Left ventricle myocardium inferior (tissue), 1 donor: ENCODE measurements around the gene CCT7. TPM values are rescaled to one million over a fixed set of nuclear protein-coding genes. Genes with fewer than 3 reads are reported as not detected.
A peak's percentile ranks its signal among the peaks of the same experiment; 100 is the strongest.

Experiments used
- DNase-seq: peaks from one replicate; pipeline ENCODE4 v3.0.0-alpha.2; 2020
- H3K27ac ChIP-seq: fragments of 200-600 bp; replicated peaks from 2 replicates; pipeline ENCODE4 v1.8.0; 2021
- H3K27me3 ChIP-seq: fragments of 200-600 bp; 2 replicates; pipeline ENCODE4 v1.8.0; 2021; ENCODE audit warnings: low read depth
- H3K36me3 ChIP-seq: fragments of 200-600 bp; 2 replicates; pipeline ENCODE4 v1.8.0; 2021
- H3K4me1 ChIP-seq: fragments of 200-600 bp; 2 replicates; pipeline ENCODE4 v1.8.0; 2021
- H3K4me3 ChIP-seq: fragments of 200-600 bp; 2 replicates; pipeline ENCODE4 v1.8.0; 2021; ENCODE audit warnings: mild to moderate bottlenecking, moderate library complexity
- H3K9me3 ChIP-seq: fragments of 200-600 bp; replicated peaks from 2 replicates; pipeline ENCODE4 v1.8.0; 2021
- intact Hi-C: fragments of 100-400 bp; cut with micrococcal nuclease; formaldehyde crosslinking; loops from one replicate; pipeline ENCODE4 v1.11.0; 2022
- total RNA-seq: library from RNA; stranded (reverse); fragmentation: NEBNext Ultra II Directional; extraction: Animal tissue kit (Norgen Biotek cat#: 25700); gene quantifications from one replicate; pipeline ENCODE4 v1.2.1, GENCODE V29; 2021
- TF ChIP-seq, protein P1 (sequence below): fragments of 200-600 bp; IDR thresholded peaks from 2 replicates; pipeline ENCODE4 v1.8.0; 2021; ENCODE audit warnings: antibody characterized with exemption, mild to moderate bottlenecking, borderline replicate concordance
- donor health status: DM: no; HTN: yes; CAD: no; lungs with severe emphysema.

Gene CCT7
- total RNA-seq, 1 donor from 2014 or later: 197 TPM

GRCh38 chr2:73227086-73227485 is 7.0 kb upstream of the CCT7 start:
- H3K4me1 ChIP-seq: peaks cover 19% of the 10 kb centered on the region
- H3K4me3 ChIP-seq: no peak overlapping the region
- peaks cover 67% of the 10 kb centered on the region for H3K36me3 ChIP-seq
- no peaks in the 10 kb centered on the region for H3K9me3 ChIP-seq
- H3K27ac ChIP-seq: no peak overlapping the region
- H3K27me3 ChIP-seq: no peaks in the 10 kb centered on the region
- DNase-seq: no peak
- intact Hi-C loops: no loop called here
- TF ChIP-seq, protein P1, sequence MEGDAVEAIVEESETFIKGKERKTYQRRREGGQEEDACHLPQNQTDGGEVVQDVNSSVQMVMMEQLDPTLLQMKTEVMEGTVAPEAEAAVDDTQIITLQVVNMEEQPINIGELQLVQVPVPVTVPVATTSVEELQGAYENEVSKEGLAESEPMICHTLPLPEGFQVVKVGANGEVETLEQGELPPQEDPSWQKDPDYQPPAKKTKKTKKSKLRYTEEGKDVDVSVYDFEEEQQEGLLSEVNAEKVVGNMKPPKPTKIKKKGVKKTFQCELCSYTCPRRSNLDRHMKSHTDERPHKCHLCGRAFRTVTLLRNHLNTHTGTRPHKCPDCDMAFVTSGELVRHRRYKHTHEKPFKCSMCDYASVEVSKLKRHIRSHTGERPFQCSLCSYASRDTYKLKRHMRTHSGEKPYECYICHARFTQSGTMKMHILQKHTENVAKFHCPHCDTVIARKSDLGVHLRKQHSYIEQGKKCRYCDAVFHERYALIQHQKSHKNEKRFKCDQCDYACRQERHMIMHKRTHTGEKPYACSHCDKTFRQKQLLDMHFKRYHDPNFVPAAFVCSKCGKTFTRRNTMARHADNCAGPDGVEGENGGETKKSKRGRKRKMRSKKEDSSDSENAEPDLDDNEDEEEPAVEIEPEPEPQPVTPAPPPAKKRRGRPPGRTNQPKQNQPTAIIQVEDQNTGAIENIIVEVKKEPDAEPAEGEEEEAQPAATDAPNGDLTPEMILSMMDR: no peak

GRCh38 chr2:73228631-73229030 is 5.5 kb upstream of the CCT7 start:
- H3K9me3 ChIP-seq: no peaks in the 10 kb centered on the region
- TF ChIP-seq, protein P1: no peak
- intact Hi-C loops: no loop called here
- no peaks in the 10 kb centered on the region for H3K27me3 ChIP-seq
- H3K4me1 ChIP-seq: peaks cover 31% of the 10 kb centered on the region
- no peak for DNase-seq
- no peak overlapping the region for H3K4me3 ChIP-seq
- peaks cover 51% of the 10 kb centered on the region for H3K36me3 ChIP-seq
- no peak overlapping the region for H3K27ac ChIP-seq

DNA sequence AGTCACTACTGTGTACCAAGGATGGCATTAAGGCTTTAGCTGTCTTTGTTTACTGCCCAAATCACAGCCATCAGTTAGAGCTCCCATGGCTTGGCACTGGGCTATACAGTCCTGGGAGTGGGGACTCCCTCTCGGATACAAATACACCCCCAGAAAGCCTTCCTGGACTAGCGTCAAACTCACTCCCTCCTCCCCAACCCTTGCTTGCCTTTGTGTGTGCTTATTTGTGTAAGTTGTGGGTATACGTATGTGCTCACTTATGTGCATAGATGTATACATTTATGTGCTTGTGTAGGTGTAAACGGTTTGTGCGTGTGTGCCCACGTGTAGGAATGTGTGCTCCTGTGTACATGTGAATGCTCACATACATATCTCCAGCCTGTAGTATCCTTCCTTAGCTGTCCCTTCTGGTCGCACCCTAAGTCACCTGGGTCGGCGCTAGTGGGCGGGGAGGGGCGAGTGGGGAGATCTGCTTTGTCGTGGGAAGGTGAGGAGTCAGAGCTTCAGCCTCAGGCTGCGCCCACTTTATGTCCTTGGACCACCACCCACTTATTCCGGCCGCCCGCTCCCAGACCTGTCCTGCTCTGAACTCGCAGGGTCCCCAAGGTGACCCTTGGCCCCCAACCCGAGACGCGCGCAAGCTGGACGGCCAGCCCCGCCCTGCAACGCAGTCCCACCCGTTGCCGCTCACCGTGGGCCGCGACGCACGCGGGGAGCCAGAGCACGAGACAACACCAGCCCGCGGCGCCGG is 1.5 kb upstream of the CCT7 start:
- intact Hi-C loops: no loop called here
- no peaks in the 10 kb centered on the region for H3K9me3 ChIP-seq
- peak overlapping the region; percentile 91 for H3K4me3 ChIP-seq
- TF ChIP-seq, protein P1: no peak
- no peaks in the 10 kb centered on the region for H3K27me3 ChIP-seq
- peaks cover 56% of the 10 kb centered on the region for H3K4me1 ChIP-seq
- DNase-seq: no peak
- peak overlapping the region; percentile 97 for H3K27ac ChIP-seq
- peaks cover 26% of the 10 kb centered on the region for H3K36me3 ChIP-seq

DNA sequence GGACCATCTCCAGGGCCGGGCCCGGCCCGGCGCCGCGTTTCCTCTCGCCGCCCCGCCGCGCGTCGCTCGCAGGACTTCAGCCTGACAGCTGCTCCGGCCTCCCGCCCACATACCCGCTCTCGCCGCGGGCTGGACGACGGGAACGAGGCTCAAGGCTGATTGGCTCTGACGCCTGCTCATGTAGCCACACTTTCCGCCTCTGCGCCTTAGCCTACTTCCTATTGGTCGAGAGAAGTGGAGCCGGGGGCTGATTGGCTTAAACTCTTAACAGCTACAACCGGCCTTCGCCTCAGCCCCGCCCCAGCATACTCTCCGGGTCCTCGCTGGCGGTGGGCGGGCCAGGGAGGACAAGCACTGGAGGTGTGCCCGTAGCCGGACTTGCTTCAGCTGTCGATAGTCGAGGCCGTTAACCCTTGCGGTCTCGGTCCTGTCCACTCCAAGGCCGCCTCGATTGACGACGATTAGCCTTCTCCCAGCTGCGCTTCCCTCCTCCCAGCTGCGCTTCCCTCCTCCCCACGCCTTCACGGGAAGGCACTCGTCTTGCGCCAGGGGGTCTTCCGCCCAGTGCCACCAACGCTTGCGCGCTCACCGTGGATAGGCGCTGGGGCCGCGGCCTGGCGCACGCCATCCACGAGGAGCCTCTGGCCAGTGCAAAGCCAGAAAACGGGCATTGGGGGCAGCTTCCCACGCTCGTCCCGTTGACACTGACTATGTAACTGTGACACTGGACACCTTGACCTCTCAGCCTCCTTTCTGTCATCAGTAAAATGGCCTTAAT is 765 bp upstream of the CCT7 start, which contains the start of gene PRADC1:
PRADC1 (minus strand) TSS at position 86 of the 778 bp plus-strand sequence; CDS start at position 7, 79 bp downstream.
- intact Hi-C loops: no loop called here
- peaks cover 19% of the 10 kb centered on the region for H3K36me3 ChIP-seq
- peak within 1 kb of the TSS; percentile 97 for H3K27ac ChIP-seq
- TF ChIP-seq, protein P1: no peak
- peak; percentile 98 for DNase-seq
- H3K4me3 ChIP-seq: peak within 1 kb of the TSS; percentile 91
- no peaks in the 10 kb centered on the region for H3K27me3 ChIP-seq
- peaks cover 64% of the 10 kb centered on the region for H3K4me1 ChIP-seq
- H3K9me3 ChIP-seq: no peaks in the 10 kb centered on the region

DNA sequence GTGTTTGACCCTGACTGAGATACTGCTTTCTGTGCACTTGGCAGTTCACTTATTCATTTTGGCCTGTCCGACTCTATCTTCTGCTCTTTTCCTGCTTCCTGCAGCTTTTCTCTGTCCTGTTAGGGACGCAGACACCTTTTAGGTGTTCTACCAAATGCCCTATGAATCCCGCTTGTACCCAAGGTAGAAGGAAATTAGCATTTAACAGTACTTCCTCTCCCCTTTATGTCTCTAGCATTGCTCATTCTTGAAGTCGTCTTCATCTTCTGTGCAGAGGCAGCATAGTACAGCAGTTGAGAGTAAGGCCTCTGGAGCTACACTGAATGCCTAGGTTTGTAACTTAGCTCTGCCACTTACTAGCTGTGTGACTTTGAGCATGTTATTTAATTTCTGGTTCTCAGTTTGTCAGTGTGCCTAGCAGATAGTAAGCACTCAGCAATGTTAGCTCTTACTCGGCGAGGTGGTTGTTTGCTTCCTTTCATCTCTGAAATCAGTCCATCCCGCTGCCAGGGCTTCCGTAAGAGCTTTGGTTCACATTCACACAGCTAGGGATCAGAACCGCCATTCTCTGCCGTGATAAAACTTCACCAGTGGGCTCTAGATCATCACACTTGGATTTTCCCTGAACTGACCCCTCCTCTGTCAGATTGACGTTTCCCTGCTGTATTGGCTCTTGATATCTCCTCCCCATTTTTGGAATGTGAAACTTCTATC is 1.4 kb downstream of the CCT7 start:
- Histone ChIP-seq H3K27me3 (no peaks in the 10 kb centered on the region), H3K4me3 (peak overlapping the region; percentile 91), H3K9me3 (no peaks in the 10 kb centered on the region), H3K36me3 (peaks cover 18% of the 10 kb centered on the region), H3K27ac (peak overlapping the region; percentile 97), H3K4me1 (peaks cover 81% of the 10 kb centered on the region)
- TF ChIP-seq, protein P1: no peak
- no peak for DNase-seq
- intact Hi-C loops: no loop called here
